Left renal cortex interstitium (tissue), 4 donors: Measurements from ENCODE around the gene HLA-DOB. TPM values are rescaled to one million over a fixed set of nuclear protein-coding genes. Genes with fewer than 3 reads are reported as not detected.
A peak's percentile ranks its signal among the peaks of the same experiment; 100 is the strongest.

Source experiments
- DNase-seq, 4 donors: peaks; one replicate each; pipeline ENCODE4 v3.0.0-alpha.2; 2013; ENCODE audit warnings: low read depth in 4 of 4, low spot score in 2 of 4, missing footprints in 1 of 4
- polyA plus RNA-seq, 4 donors: library from polyadenylated mRNA; unstranded; fragments of 120-200 nt; gene quantifications; one replicate each; pipeline ENCODE4 v1.2.1, GENCODE V29; 2013; ENCODE audit not compliant: insufficient read length in 4 of 4

HLA-DOB gene
- polyA plus RNA-seq: under 1 TPM in 3 of 4 donors, not detected in 1; 0.14 to 0.21 (median 0.17) TPM

GRCh38 chr6:32816746-32817204, at the start of gene HLA-DOB:
Gene HLA-DOB (minus strand): TSS chr6:32817002. CDS start chr6:32816951, 51 bp downstream.
- no peak for DNase-seq

DNA sequence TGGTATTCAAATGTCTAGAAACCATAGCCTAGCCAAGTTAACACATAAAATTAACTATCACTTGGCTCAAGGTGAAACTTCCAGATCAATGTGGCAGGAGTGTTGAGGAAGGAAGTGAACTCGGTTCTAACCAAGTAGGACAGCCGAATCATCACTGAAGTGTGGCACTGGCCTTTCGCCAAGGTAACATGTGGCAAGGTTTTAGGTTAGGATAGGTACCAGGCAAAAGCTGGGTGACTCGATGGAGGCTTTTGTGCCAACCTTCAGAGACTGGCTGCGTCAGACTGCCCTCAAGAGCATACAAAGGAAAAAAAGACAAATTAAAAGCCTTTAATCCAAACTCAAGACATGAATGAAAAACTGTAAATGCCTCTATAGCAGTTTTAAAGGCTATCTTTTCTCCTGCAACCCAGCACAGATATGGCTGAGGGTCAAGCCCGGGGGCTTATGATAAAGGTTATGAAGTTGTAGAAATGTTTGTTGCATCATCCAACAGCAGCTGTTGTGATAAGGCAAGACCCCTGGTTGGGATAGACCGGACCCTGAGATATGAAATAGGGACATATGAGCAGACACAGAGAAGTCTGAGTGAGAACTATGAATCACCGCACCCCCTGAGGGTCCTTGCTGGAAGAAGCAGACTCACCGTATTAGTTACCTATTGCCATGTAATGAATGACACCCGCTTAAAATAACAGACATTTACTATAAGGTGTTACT, 49.1 kb upstream of the HLA-DOB start:
- no peak for DNase-seq

- DNase-seq: no peak
Measured at GRCh38 chr6:32862725-32863124, 45.9 kb upstream of the HLA-DOB start.

DNA sequence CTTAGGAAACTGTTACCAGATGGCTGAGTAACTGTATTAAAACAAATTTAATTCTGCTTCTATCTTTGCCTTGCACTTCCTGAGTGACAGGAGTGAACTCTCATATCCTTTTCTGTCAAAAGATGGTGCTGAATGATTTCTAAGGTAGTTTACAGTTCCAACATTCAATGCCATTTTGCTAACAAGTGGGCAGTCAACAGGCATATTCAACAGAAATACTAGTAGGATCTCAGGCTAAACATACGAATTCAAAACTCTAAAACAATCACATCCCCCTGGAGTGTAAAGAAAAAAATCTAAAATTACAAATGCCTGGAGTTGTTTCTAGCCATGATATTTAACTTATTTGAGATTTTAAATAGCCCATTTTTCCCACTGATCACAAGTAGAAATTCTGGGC, 43.9 kb upstream of the HLA-DOB start:
- DNase-seq: no peak

DNA sequence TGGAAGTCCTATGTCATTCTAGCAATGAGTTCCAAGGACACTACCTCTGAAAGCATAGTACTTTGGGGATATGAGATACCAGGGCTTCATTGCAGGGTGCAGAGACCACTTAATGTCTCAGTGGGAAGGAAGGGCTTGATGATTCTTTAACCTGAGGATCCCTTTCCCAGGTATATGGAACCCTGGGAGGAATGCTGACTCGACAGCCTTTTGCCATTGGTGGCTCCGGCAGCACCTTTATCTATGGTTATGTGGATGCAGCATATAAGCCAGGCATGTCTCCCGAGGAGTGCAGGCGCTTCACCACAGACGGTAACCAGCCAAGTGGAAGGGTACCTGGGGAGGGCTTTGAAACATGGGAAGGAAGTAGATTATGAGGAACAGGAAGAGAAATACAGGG, 41.4 kb upstream of the HLA-DOB start:
- no peak for DNase-seq

- DNase-seq: no peak
Measured at GRCh38 chr6:32857156-32857891, 40.5 kb upstream of the HLA-DOB start.

DNA sequence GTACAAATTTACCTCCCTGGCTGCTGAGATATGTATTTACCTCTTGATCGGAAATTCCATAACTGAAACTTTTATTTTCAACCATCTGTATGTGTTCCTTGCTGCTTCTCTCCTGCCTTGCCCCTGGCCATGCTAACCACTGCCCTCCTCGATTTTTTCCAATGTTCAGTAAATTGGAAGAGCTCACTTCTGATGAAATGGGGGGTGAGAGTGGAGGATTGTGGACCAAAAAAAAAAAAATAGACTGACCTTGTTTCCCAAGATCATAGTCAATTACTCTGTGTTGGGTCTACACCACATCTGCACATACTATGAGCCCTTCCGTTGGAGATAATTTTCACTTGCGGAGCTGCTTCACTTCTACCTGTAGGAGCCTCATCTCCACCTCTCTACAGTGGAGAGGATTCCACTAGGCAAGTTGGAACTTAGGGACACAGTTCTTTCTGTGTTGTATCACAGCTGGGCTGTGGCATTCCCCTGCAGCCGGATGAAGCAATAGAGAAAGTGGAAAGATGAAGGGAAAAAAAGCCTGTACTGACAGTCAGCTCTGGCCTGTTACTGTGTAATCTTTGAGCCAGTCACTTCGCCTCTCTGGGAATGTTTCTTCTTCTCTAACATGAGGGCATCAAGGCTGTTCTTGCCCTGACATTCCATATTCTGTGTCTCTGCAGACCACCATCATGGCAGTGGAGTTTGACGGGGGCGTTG, 38.8 kb upstream of the HLA-DOB start:
- DNase-seq: no peak

DNA sequence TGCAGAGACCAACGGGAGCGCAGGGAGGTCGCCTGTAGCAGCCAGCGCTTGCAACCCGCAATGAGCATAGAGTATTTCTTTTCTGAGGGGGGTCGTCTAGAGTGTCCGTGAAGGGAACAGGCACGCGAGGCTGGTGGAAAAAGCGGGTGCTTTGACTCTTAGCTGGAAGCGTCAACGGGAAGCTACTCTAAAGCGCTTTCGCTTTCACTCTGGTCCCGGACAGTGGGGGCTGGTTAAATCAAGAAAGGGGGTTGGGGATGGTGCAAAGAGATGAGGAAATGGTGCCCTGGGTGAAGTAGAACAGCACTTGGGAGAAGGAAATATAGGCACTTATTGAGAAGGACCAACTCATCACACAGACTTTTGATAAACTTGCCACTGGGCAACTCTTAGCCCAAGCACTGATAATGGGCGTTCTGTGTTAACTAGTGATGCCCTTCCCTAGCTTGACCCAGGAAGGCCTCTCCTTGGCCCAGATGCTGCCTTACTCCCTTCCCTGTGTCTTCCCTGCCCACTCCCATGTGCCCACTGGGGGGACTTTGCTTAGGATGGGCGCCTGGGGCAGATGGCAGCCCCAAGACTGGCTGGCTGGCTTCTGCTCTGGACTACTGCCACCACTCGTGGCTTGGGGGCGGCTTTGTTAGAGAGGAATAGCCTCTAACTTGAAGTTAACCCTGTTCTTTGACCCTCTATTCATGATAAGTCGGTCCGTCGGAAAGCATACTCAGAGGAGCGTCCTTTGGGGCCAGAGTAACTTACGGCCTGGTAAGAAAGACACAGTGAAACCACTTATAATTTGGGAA, 37.8 kb upstream of the HLA-DOB start:
- DNase-seq: peak in 2 of 4 donors; percentile 27 to 29

GRCh38 chr6:32853541-32854375, 37.0 kb upstream of the HLA-DOB start, which contains the start of the genes PSMB9 and TAP1:
Gene PSMB9 (plus strand): TSS chr6:32854192. CDS start chr6:32854230, 38 bp downstream.
Gene TAP1 (minus strand): TSS chr6:32853704. CDS start chr6:32853636, 68 bp downstream.
- DNase-seq: peak; percentile 85 to 88 (median 87)

DNA sequence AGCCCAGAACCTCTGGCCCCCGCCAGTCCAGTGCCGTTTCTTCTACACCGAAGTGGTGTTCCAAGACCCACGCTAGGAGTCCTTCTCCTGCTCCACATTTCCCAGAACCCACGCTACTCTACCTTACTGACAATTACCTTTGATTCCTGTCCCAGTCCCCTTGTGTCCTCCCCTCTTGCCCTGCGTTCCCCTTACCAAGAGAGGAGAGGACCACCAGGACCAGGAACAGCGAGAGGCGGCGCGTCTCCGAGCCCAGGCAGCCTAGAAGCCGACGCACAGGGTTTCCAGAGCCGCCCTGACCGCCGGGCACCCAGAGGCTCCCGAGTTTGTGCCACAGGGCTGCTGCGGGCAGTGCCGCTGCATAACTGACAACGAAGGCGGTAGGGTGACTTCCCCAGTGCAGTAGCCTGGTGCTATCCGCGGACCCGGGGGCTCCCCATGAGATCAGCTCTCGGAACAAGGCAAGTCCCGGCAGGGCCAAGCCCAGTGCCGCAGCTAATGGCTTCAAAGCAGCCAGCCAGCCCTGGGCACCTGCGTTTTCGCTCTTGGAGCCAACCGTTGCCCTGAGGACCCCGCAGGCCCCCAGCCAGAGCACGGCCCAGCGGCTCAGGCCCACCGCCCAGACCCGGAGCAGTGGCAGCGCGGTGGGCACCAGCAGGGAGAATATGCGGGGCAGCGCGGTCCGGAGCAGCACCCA, 36.2 kb upstream of the HLA-DOB start:
- DNase-seq: peak in 1 of 4 donors; percentile 38

GRCh38 chr6:32852018-32852843, 35.4 kb upstream of the HLA-DOB start:
- no peak for DNase-seq

DNA sequence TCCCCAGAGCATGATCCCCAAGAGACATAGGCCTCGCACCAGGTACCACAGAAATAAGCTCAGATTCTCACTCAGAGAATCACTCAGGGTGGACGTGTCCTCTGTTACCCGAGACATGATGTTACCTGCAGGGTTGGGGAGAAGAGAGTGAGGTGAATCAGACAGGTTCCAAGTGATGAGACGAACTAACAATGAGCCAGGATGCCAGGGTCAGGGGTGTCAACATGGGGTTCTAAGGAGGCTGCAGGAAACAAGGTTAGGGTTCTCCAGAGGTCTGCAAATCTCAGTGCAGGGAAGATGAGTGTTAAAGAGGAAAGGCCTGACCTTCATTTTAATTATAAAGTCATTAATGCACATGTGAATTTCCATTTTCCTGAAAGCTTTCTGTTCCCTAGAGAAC, 34.2 kb upstream of the HLA-DOB start:
- no peak for DNase-seq

DNA sequence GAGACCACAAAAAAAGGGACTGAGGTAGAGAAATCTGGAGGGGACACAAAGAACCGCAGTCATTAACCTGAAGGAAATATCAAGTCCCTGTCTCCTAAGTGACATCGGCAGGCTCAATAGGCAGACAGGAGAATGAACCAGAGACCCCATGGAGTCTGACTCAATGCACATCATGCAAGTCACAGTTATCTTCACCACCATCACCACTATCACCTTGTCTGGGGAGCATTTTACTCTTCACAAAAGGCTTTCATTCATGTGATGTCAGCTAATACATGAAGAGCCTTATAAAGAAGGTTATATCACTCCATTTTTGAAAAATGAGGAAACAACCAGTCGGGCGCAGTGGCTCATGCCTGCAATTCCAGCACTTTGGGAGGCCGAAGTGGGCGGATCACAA, 32.3 kb upstream of the HLA-DOB start:
- DNase-seq: no peak

DNA sequence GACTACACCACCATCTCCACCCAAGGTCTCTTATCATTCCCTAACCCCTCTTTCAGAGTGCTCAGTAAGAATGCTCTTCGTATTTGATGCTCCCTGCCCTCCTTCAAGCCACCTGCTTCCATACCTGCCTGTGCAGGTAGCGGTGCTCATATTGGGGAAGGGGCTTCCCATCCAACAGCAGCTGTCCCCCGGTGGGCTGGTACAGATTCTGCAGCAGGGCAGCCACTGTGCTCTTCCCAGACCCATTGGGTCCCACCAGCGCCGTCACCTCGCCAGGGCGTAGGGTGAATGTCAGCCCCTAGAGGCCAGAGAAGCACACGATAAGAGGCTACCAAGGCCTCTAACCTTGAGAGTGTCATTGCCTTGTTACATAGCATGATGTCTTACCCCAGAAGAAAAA, 31.0 kb upstream of the HLA-DOB start:
- DNase-seq: no peak

DNA sequence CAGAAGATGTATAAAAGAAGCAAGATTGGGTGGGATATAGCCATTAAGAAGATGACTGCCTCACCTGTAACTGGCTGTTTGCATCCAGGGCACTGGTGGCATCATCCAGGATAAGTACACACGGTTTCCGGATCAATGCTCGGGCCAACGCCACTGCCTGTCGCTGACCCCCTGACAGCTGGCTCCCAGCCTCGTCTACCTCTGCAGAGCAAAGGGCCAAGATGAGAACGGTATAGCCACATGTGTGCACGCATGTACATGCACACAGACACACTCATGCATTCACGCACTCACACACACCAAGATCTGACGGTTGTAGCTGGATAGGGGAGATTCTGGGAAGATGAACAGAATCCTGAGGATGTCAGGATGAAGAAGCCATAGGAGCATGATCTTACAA, 30.2 kb upstream of the HLA-DOB start:
- no peak for DNase-seq

DNA sequence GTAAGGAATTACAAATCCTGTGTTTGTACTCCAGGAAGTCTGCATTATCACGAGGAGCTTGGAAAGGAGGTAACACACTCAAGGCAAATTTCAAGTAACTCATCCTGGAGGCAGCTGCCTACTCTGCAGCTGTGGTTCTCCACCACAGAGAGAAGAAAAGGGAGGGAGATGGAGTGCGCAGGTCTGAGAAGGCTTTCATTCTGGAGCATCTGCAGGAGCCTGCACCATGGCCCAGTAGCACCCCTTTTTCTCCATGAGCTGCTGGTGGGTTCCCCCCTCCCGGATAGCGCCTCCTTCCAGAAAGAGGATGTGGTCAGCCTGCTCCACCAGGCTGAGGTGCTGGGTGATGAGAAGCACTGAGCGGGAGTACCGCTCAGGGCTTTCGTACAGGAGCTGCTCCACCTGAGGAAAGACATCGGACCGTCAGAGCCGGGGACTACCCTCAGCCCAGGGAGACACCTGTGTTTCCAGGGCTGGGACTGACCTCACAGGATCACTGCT, 28.6 kb upstream of the HLA-DOB start:
- DNase-seq: no peak

- DNase-seq: no peak
Measured at GRCh38 chr6:32844839-32845383, 28.1 kb upstream of the HLA-DOB start.
